SU-DHL-6 (cell line): ENCODE measurements around the gene DOCK8.

Experiments
- CTCF ChIP-seq: fragments of 200-600 bp; sonication (generic); IDR thresholded peaks from one replicate; pipeline ENCODE4 v1.5.1; 2017; ENCODE audit warnings: antibody characterized with exemption, mild to moderate bottlenecking, low read length, moderate library complexity; ENCODE audit not compliant: insufficient read depth, poor library complexity, severe bottlenecking
- EZH2phosphoT487 ChIP-seq: fragments of 200-600 bp; sonication (generic), shearing (Covaris generic); conservative IDR thresholded peaks from 2 replicates; pipeline ENCODE4 v1.6.1; 2018; ENCODE audit warnings: mild to moderate bottlenecking, antibody characterized with exemption, low read length, moderate library complexity, mixed read lengths

GRCh38 chr9:251398-251797 is 36.7 kb downstream of the DOCK8 start:
- no peak for TF ChIP-seq CTCF
- no peak for TF ChIP-seq EZH2phosphoT487
